DMS153 treated with DMSO at 0.1 percent for 48 hours (cell line): ENCODE measurements around the gene SLC17A9.

ENCODE experiments used
- DNase-seq: peaks from one replicate; lab custom pipeline; 2025; ENCODE audit not compliant: unreplicated experiment; lab: John Stamatoyannopoulos, UW

The SLC17A9 gene

GRCh38 chr20:63000036-63000435, 47.5 kb downstream of the SLC17A9 start:
- DNase-seq, result no peak

GRCh38 chr20:63000958-63001357, 48.4 kb downstream of the SLC17A9 start:
- no peak for DNase-seq

- no peak for DNase-seq
Observed at GRCh38 chr20:63002511-63002910, 50.0 kb downstream of the SLC17A9 start.

- DNase-seq, result no peak
Observed at GRCh38 chr20:63003546-63003945, 51.0 kb downstream of the SLC17A9 start.

- DNase-seq, result no peak
Observed at GRCh38 chr20:63004607-63005364, 52.3 kb downstream of the SLC17A9 start.

GRCh38 chr20:63005365-63005861, 52.9 kb downstream of the SLC17A9 start:
- no peak for DNase-seq

GRCh38 chr20:63005862-63006539, 53.5 kb downstream of the SLC17A9 start:
- no peak for DNase-seq

GRCh38 chr20:63006540-63007359, 54.2 kb downstream of the SLC17A9 start, which contains the start of gene BHLHE23:
TSS of gene BHLHE23 (minus strand) at chr20:63006964. CDS start at chr20:63006774, 190 bp downstream.
- no peak for DNase-seq

GRCh38 chr20:63007360-63007645, 54.8 kb downstream of the SLC17A9 start:
- no peak for DNase-seq

- DNase-seq, result no peak
Observed at GRCh38 chr20:63007646-63008488, 55.4 kb downstream of the SLC17A9 start.

GRCh38 chr20:63008541-63009044, 56.1 kb downstream of the SLC17A9 start:
- no peak for DNase-seq

- no peak for DNase-seq
Observed at GRCh38 chr20:63009045-63009961, 56.8 kb downstream of the SLC17A9 start.

- DNase-seq, result no peak
Observed at GRCh38 chr20:63009988-63010769, 57.7 kb downstream of the SLC17A9 start.

- DNase-seq, result no peak
Observed at GRCh38 chr20:63011798-63012197, 59.3 kb downstream of the SLC17A9 start.

- no peak for DNase-seq
Observed at GRCh38 chr20:63013207-63013606, 60.7 kb downstream of the SLC17A9 start.

- DNase-seq, result no peak
Observed at GRCh38 chr20:63014287-63014686, 61.8 kb downstream of the SLC17A9 start.

GRCh38 chr20:63014710-63015109, 62.2 kb downstream of the SLC17A9 start:
- no peak for DNase-seq

GRCh38 chr20:63015147-63015661, 62.7 kb downstream of the SLC17A9 start:
- no peak for DNase-seq
